K562 (cell line): ENCODE data around the gene FAM20C. TPM values are rescaled to one million over a fixed set of nuclear protein-coding genes. Genes with fewer than 3 reads are reported as not detected.

Experiments
- ATAC-seq: fragments of 200-7000 bp; cut with Tn5 transposase; 3 replicates; pipeline ENCODE4 v1.9.1; 2020; ENCODE audit warnings: moderate library complexity
- BruUV-seq: library from RNA; stranded (reverse); fragments of 400-500 nt; replicated peaks from 2 replicates; lab custom pipeline; 2021; lab: Mats Ljungman, UMichigan
- CTCF ChIA-PET: fragments of 300-600 bp; formaldehyde crosslinking; extraction: SDS; loops from one replicate; lab custom pipeline; 2021; ENCODE audit warnings: low intra/inter-chr PET ratio; lab: Yijun Ruan, JAX
- POLR2A ChIA-PET: fragments of 300-600, 350-650 bp; sonication (Branson Sonifier 250); formaldehyde crosslinking; extraction: SDS; loops from one replicate; lab custom pipeline; 2021; ENCODE audit warnings: antibody characterized with exemption, inconsistent platforms; lab: Yijun Ruan, JAX
- DNase-seq, 4 experiments: peaks; one replicate each; pipeline versions ENCODE4 v3.0.0 to v3.0.0-alpha.2; 2011 to 2018; ENCODE audit warnings: low spot score in 3 of 4, mixed read lengths in 3 of 4; ENCODE audit errors: extremely low read depth in 1 of 4
- FAIRE-seq: peaks from 2 replicates; lab custom pipeline; 2011; peaks lifted over from hg19 to GRCh38; lab: Jason Lieb, UNC
- H2AFZ ChIP-seq: 2 replicates; pipeline ENCODE4 v1.6.0; 2011; ENCODE audit warnings: low read depth, low read length, control low read depth, inconsistent platforms
- H3K27ac ChIP-seq: fragments of 200-600 bp; 3 replicates; pipeline ENCODE4 v1.8.0; 2011; ENCODE audit warnings: low read depth, mild to moderate bottlenecking, control low read depth, inconsistent platforms, low read length, moderate library complexity, mixed read lengths; ENCODE audit errors: extremely low read depth
- H3K27me3 ChIP-seq, 2 experiments: fragments of 300-600 bp in 1 of 2; 2 replicates in 1 of 2; 3 replicates in 1 of 2; pipeline versions ENCODE4 v1.6.0 to v1.8.0; 2011; ENCODE audit warnings: inconsistent platforms in 2 of 2, low read length in 2 of 2, mild to moderate bottlenecking in 1 of 2, mixed read lengths in 1 of 2, moderate library complexity in 1 of 2; ENCODE audit not compliant: control insufficient read depth in 2 of 2, insufficient read depth in 2 of 2
- H3K36me3 ChIP-seq: fragments of 300-600 bp; 3 replicates; pipeline ENCODE4 v1.8.0; 2011; ENCODE audit warnings: mild to moderate bottlenecking, low read length, inconsistent platforms; ENCODE audit not compliant: control insufficient read depth, insufficient read depth
- H3K4me1 ChIP-seq, 2 experiments: fragments of 200-600 bp in 1 of 2; replicated peaks in 1 of 2; 2 replicates in 1 of 2; 3 replicates in 1 of 2; pipeline versions ENCODE4 v1.5.1 to v1.8.0; 2011; ENCODE audit warnings: inconsistent platforms in 2 of 2, low read length in 2 of 2, mild to moderate bottlenecking in 1 of 2, mixed read lengths in 1 of 2, moderate library complexity in 1 of 2; ENCODE audit not compliant: control insufficient read depth in 2 of 2, insufficient read depth in 2 of 2
- H3K4me2 ChIP-seq: 2 replicates; pipeline ENCODE4 v1.6.1; 2011; ENCODE audit warnings: low read length, control low read depth, inconsistent platforms, mixed read lengths; ENCODE audit not compliant: insufficient read depth
- H3K4me3 ChIP-seq: fragments of 200-600 bp; sonication (generic), shearing (Covaris generic); 2 replicates; pipeline ENCODE4 v1.5.1; 2016; ENCODE audit warnings: control low read depth, inconsistent platforms
- H3K79me2 ChIP-seq: fragments of 200-600 bp; 3 replicates; pipeline ENCODE4 v1.8.0; 2011; ENCODE audit warnings: low read length, inconsistent platforms; ENCODE audit not compliant: control insufficient read depth, insufficient read depth
- H3K9ac ChIP-seq, 2 experiments: 2 replicates each; pipeline versions ENCODE4 v1.6.0 to v1.6.1; 2011; ENCODE audit warnings: low read depth in 2 of 2, low read length in 2 of 2, control low read depth in 1 of 2, inconsistent platforms in 1 of 2, mild to moderate bottlenecking in 1 of 2, mixed read lengths in 1 of 2; ENCODE audit not compliant: insufficient read depth in 1 of 2
- H3K9me1 ChIP-seq: one replicate; pipeline ENCODE4 v1.6.0; 2011; ENCODE audit warnings: inconsistent platforms, mild to moderate bottlenecking, low read length, moderate library complexity; ENCODE audit not compliant: control insufficient read depth, insufficient read depth
- H3K9me3 ChIP-seq: replicated peaks from 2 replicates; pipeline ENCODE4 v1.5.1; 2011; ENCODE audit warnings: low read depth, low read length, inconsistent platforms; ENCODE audit not compliant: control insufficient read depth, insufficient read depth
- H4K20me1 ChIP-seq: replicated peaks from 2 replicates; pipeline ENCODE4 v1.6.1; 2011; ENCODE audit warnings: low read length, inconsistent platforms, mixed read lengths; ENCODE audit not compliant: control insufficient read depth, insufficient read depth
- CAMTA2 ChIP-seq: fragments of 250-450 bp; sonication (Bioruptor Pico); conservative IDR thresholded peaks from 2 replicates; pipeline ENCODE4 v1.5.1; 2022
- CHD4 ChIP-seq: fragments of 200-600 bp; sonication (generic); IDR thresholded peaks from 3 replicates; pipeline ENCODE4 v1.6.1; 2012; ENCODE audit warnings: low read depth, mild to moderate bottlenecking, mixed read lengths, low read length, inconsistent platforms; ENCODE audit not compliant: insufficient read depth, insufficient replicate concordance, poor library complexity, severe bottlenecking
- COPS2 ChIP-seq: fragments of 450-650 bp; conservative IDR thresholded peaks from 2 replicates; pipeline ENCODE4 v1.6.1; 2016; ENCODE audit warnings: mild to moderate bottlenecking, moderate library complexity
- CTCFL ChIP-seq: IDR thresholded peaks from 2 replicates; pipeline ENCODE4 v1.6.1; 2011; ENCODE audit warnings: borderline replicate concordance, low read depth, mild to moderate bottlenecking, moderate library complexity, low read length; ENCODE audit not compliant: insufficient read depth, poor library complexity, severe bottlenecking
- FOXA1 ChIP-seq: fragments of 450-650 bp; IDR thresholded peaks from 2 replicates; pipeline ENCODE4 v1.6.1; 2016; ENCODE audit warnings: mild to moderate bottlenecking, borderline replicate concordance
- HDAC1 ChIP-seq, 2 experiments: fragments of 450-650 bp; IDR thresholded peaks; 2 replicates each; pipeline ENCODE4 v1.6.1; 2016 to 2017; ENCODE audit warnings: inconsistent platforms in 1 of 2, mild to moderate bottlenecking in 1 of 2, moderate library complexity in 1 of 2
- ID3 ChIP-seq, 2 experiments: fragments of 250-450 bp in 1 of 2; fragments of 450-650 bp in 1 of 2; sonication (Bioruptor Pico) in 1 of 2; IDR thresholded peaks; 2 replicates each; pipeline versions ENCODE4 v1.6.1 to v1.8.0; 2016 to 2021; ENCODE audit warnings: mild to moderate bottlenecking in 2 of 2, moderate library complexity in 2 of 2, missing compliant biosample characterization in 1 of 2, missing genetic modification characterization in 1 of 2
- LCOR ChIP-seq: sonication (generic); formaldehyde crosslinking; IDR thresholded peaks from 2 replicates; pipeline ENCODE4 v1.8.0; 2022; ENCODE audit warnings: mild to moderate bottlenecking, missing genetic modification reagents
- MCM7 ChIP-seq, 2 experiments: fragments of 450-650 bp; IDR thresholded peaks; 2 replicates each; pipeline ENCODE4 v1.6.1; 2016 to 2018
- NFXL1 ChIP-seq: fragments of 450-650 bp; formaldehyde crosslinking; IDR thresholded peaks from 2 replicates; pipeline ENCODE4 v1.4.0; 2021; ENCODE audit warnings: mild to moderate bottlenecking
- PYGO2 ChIP-seq: fragments of 450-650 bp; IDR thresholded peaks from 2 replicates; pipeline ENCODE4 v1.6.1; 2016; ENCODE audit warnings: mild to moderate bottlenecking, missing genetic modification characterization, moderate library complexity, missing compliant biosample characterization
- RAD21 ChIP-seq, 2 experiments: fragments of 250-450 bp in 1 of 2; fragments of 450-650 bp in 1 of 2; sonication (Bioruptor Pico) in 1 of 2; formaldehyde crosslinking in 1 of 2; IDR thresholded peaks in 1 of 2; conservative IDR thresholded peaks in 1 of 2; 2 replicates each; pipeline versions ENCODE4 v1.4.0 to v1.8.0; 2020 to 2022; ENCODE audit warnings: mild to moderate bottlenecking in 2 of 2, moderate library complexity in 1 of 2
- SMARCA4 ChIP-seq: fragments of 450-650 bp; IDR thresholded peaks from 2 replicates; pipeline ENCODE4 v1.6.1; 2016
- TAF15 ChIP-seq: fragments of 200-400 bp; formaldehyde crosslinking; IDR thresholded peaks from 2 replicates; pipeline ENCODE4 v1.6.1; 2017; ENCODE audit warnings: mild to moderate bottlenecking, low read depth, low read length, moderate library complexity
- ZKSCAN3 ChIP-seq: fragments of 250-450 bp; sonication (Bioruptor Pico); IDR thresholded peaks from 2 replicates; pipeline ENCODE4 v1.4.0; 2020
- ZNF143 ChIP-seq: sonication (generic); formaldehyde crosslinking; IDR thresholded peaks from 2 replicates; pipeline ENCODE4 v1.9.0; 2022; ENCODE audit warnings: mild to moderate bottlenecking, missing genetic modification reagents
- ZNF511 ChIP-seq: sonication (generic); formaldehyde crosslinking; IDR thresholded peaks from 2 replicates; pipeline ENCODE4 v1.8.0; 2022; ENCODE audit warnings: mild to moderate bottlenecking, missing genetic modification reagents
- WGBS: fragments of 100-300 bp; shearing (Covaris generic); methylation state at CpG from one replicate; pipeline ENCODE4 v1.1.6; 2016; ENCODE audit warnings: low coverage, mixed read lengths; ENCODE audit not compliant: insufficient coverage; ENCODE audit errors: missing lambda C conversion rate; 5-methylcytosine and 5-hydroxymethylcytosine counted together
- in situ Hi-C: fragments of 300-500 bp; cut with MboI; formaldehyde crosslinking; loops from 4 replicates; pipeline ENCODE4 v1.15.0; 2018; ENCODE audit warnings: inconsistent platforms, mixed read lengths
- intact Hi-C: fragments of 100-400 bp; cut with micrococcal nuclease; formaldehyde crosslinking; loops from 2 replicates; pipeline ENCODE4 v1.14.2; 2022
- polyA plus RNA-seq, 8 experiments: library from polyadenylated mRNA; depleted of rRNA in 4 of 8; stranded (reverse) in 5 of 8; unstranded in 3 of 8; fragments of >200 nt; fragmentation: Nextera tagmentation in 2 of 8; fragmentation: Illumina TruSeq in 1 of 8; extraction: Ambion mirVana in 2 of 8; extraction: Trizol in 1 of 8; gene quantifications; 2 replicates each; pipeline versions ENCODE4 v1.2.1 to v1.2.3, GENCODE V29; 2011 to 2014; ENCODE audit warnings: inconsistent platforms in 1 of 8, missing spikeins in 1 of 8
- total RNA-seq, 7 experiments: library from RNA; depleted of rRNA in 6 of 7; stranded (reverse); fragments of >200 nt in 6 of 7; fragmentation: Illumina TruSeq in 2 of 7; extraction: Trizol in 2 of 7; gene quantifications; 2 replicates each; pipeline versions ENCODE4 v1.2.1 to v1.2.3, GENCODE V29; 2011 to 2021; ENCODE audit warnings: low replicate concordance in 1 of 7
- TF ChIP-seq, protein P1 (sequence below): IDR thresholded peaks from 2 replicates; pipeline ENCODE4 v1.6.1; 2014; ENCODE audit warnings: antibody characterized with exemption

The FAM20C gene
- total and polyA plus RNA-seq, 9 of the 15 experiments (the other 6 are each of a cell fraction or from before 2014, with no cell fraction given) = 0.09 TPM; not detected in 8

DNA sequence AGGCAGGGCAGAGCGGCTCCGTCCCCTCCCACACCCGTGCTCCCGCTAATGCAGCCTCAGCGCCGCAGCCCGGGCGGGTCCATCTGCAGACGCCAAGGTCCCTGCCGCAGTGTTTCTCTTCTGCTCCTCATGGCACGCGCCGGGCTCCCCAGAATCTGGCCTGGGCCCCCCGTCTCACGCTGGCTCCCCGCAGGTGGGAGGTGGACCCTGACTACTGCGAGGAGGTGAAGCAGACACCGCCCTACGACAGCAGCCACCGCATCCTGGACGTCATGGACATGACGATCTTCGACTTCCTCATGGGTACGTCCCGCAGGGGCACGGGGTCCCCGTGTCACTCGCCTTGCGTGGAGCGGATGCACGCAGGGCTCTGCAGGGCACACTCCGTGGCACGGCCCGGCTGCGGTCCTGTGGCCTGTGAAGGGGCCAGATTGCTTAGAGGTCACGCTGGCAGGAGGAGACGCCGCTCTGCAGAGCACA is 64.1 kb downstream of the FAM20C start:
- peaks cover 25% of the 10 kb centered on the region for H4K20me1 ChIP-seq
- peaks cover 47 to 88% of the 10 kb centered on the region in 2 experiments for H3K27me3 ChIP-seq
- H3K4me3 ChIP-seq = no peak overlapping the region
- ChIA-PET CTCF (interaction anchor here (0.6 kb wide), 1 partner anchor 1037 kb away, joined by 5 read pairs; no protein-coding TSS in a partner anchor), POLR2A (interaction anchor here (0.6 to 1.1 kb wide), 2 partner anchors 12 to 223 kb away, joined by 3 read pairs; no protein-coding TSS in a partner anchor)
- TF ChIP-seq RAD21 (CRISPR knock-in tag; conservative IDR thresholded peaks at IDR 0.05 in 1 of 2, IDR thresholded peaks at IDR 0.05 in 1 of 2) (no peak), PYGO2 (no peak), COPS2 (no peak), CHD4 (no peak), ZNF511 (CRISPR knock-in tag) (no peak), CAMTA2 (CRISPR knock-in tag) (no peak), MCM7 (IDR thresholded peaks at IDR 0.05) (no peak), TAF15 (no peak), ID3 (CRISPR knock-in tag; IDR thresholded peaks at IDR 0.05) (no peak), ID3 (tag; IDR thresholded peaks at IDR 0.05) (no peak), FOXA1 (no peak), LCOR (CRISPR knock-in tag) (no peak), ZNF143 (CRISPR knock-in tag) (no peak), CTCFL (no peak), NFXL1 (CRISPR knock-in tag) (no peak), HDAC1 (IDR thresholded peaks at IDR 0.05) (no peak), SMARCA4 (no peak), ZKSCAN3 (CRISPR knock-in tag) (no peak)
- TF ChIP-seq, protein P1, sequence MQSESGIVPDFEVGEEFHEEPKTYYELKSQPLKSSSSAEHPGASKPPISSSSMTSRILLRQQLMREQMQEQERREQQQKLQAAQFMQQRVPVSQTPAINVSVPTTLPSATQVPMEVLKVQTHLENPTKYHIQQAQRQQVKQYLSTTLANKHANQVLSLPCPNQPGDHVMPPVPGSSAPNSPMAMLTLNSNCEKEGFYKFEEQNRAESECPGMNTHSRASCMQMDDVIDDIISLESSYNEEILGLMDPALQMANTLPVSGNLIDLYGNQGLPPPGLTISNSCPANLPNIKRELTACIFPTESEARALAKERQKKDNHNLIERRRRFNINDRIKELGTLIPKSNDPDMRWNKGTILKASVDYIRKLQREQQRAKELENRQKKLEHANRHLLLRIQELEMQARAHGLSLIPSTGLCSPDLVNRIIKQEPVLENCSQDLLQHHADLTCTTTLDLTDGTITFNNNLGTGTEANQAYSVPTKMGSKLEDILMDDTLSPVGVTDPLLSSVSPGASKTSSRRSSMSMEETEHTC = no peak
- no peaks in the 10 kb centered on the region for H3K36me3 ChIP-seq
- H3K9ac ChIP-seq = no peak overlapping the region
- FAIRE-seq = no peak
- no peak for DNase-seq
- ATAC-seq = no peak
- BruUV-seq = no TSS peak
- 9% methylated on average over 29 of the region's 38 CpGs for WGBS
- H3K4me1 ChIP-seq = peaks cover 0 to 31% of the 10 kb centered on the region in 2 experiments; a peak in 2 of 5 replicates
- no peak overlapping the region for H3K4me2 ChIP-seq
- H2AFZ ChIP-seq = no peak overlapping the region
- intact Hi-C loops = no loop called here
- H3K79me2 ChIP-seq = no peaks in the 10 kb centered on the region
- no peaks in the 10 kb centered on the region for H3K9me1 ChIP-seq
- no peak overlapping the region for H3K27ac ChIP-seq
- H3K9me3 ChIP-seq = peaks cover under 1% of the 10 kb centered on the region; the same call in 1 of the 2 replicates
- in situ Hi-C loops = no loop called here
